Activated B cell treated with CpG ODN at 0.5 μM for 24 hours (primary cell): ENCODE measurements around the gene RUFY1. TPM values are rescaled to one million over a fixed set of nuclear protein-coding genes. Genes with fewer than 3 reads are reported as not detected.

Source experiments
- ATAC-seq: fragments of 200-7000 bp; cut with Tn5 transposase; one replicate; pipeline ENCODE4 v1.10.0; 2021; ENCODE audit warnings: low read depth, mild to moderate bottlenecking, moderate library complexity
- CTCF ChIA-PET: fragments of 350-600 bp; sonication (Branson Sonifier 250); formaldehyde crosslinking; loops from one replicate; lab custom pipeline; 2021; ENCODE audit warnings: antibody characterized with exemption; lab: Charles Lee
- POLR2A ChIA-PET: fragments of 350-600 bp; sonication (Branson Sonifier 250); formaldehyde crosslinking; loops from one replicate; lab custom pipeline; 2021; ENCODE audit warnings: antibody characterized with exemption; lab: Charles Lee
- DNase-seq: peaks from one replicate; pipeline ENCODE4 v3.0.0; 2022
- H3K27ac Mint-ChIP-seq: one replicate; pipeline ENCODE4 v1.8.0; 2020; ENCODE audit warnings: mixed read lengths
- H3K27me3 Mint-ChIP-seq: one replicate; pipeline ENCODE4 v1.8.0; 2021; ENCODE audit warnings: mixed read lengths
- H3K36me3 Mint-ChIP-seq: one replicate; pipeline ENCODE4 v1.8.0; 2021; ENCODE audit warnings: low read depth, mixed read lengths
- H3K4me1 Mint-ChIP-seq: one replicate; pipeline ENCODE4 v1.8.0; 2021; ENCODE audit warnings: mixed read lengths
- H3K4me3 Mint-ChIP-seq: one replicate; pipeline ENCODE4 v1.8.0; 2020; ENCODE audit warnings: mild to moderate bottlenecking, mixed read lengths
- H3K9me3 Mint-ChIP-seq: one replicate; pipeline ENCODE4 v1.8.0; 2020; ENCODE audit warnings: mixed read lengths
- intact Hi-C: fragments of 100-400 bp; cut with micrococcal nuclease; formaldehyde crosslinking; loops from one replicate; pipeline ENCODE4 v1.15.1; 2024
- total RNA-seq: library from RNA; stranded (reverse); gene quantifications from 2 replicates; pipeline ENCODE4 v1.2.3, GENCODE V29; 2022
- TF ChIP-seq, protein P1 (sequence below): fragments of 200-600 bp; IDR thresholded peaks from one replicate; pipeline ENCODE4 v1.8.0; 2022; ENCODE audit warnings: antibody characterized with exemption, mild to moderate bottlenecking

RUFY1 gene
- total RNA-seq, 1 donor from 2014 or later: 95.8 TPM

DNA sequence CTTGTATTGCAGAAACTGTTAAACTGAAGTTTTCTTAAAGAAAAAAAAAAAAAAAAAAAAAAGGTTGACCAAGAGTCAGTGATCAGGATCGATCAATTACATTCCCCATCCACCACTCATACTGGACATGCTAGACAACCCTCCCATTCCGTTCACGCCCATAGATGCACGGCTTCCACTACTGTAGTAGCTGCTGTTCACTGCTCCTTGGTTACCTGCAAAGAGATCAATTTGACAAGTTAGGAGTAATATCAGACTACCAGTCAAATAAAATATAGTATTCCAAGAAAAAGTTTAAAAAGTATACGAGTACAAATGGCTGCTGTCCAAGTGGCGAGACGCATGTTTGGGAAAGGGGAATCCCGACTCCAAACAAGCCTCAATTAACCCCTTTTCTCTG lies 64.4 kb downstream of the RUFY1 start:
- POLR2A ChIA-PET: interaction anchor here (0.6 to 10.4 kb wide), 6 partner anchors 7 to 1217 kb away, joined by 3 to 93 read pairs (median 8); partner anchors contain the start of gene HNRNPH1
- TF ChIP-seq, protein P1, sequence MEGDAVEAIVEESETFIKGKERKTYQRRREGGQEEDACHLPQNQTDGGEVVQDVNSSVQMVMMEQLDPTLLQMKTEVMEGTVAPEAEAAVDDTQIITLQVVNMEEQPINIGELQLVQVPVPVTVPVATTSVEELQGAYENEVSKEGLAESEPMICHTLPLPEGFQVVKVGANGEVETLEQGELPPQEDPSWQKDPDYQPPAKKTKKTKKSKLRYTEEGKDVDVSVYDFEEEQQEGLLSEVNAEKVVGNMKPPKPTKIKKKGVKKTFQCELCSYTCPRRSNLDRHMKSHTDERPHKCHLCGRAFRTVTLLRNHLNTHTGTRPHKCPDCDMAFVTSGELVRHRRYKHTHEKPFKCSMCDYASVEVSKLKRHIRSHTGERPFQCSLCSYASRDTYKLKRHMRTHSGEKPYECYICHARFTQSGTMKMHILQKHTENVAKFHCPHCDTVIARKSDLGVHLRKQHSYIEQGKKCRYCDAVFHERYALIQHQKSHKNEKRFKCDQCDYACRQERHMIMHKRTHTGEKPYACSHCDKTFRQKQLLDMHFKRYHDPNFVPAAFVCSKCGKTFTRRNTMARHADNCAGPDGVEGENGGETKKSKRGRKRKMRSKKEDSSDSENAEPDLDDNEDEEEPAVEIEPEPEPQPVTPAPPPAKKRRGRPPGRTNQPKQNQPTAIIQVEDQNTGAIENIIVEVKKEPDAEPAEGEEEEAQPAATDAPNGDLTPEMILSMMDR: no peak
- no peaks in the 10 kb centered on the region for H3K9me3 Mint-ChIP-seq
- no peaks in the 10 kb centered on the region for H3K27me3 Mint-ChIP-seq
- DNase-seq (no peak), ATAC-seq (no peak)
- H3K27ac Mint-ChIP-seq: no peak overlapping the region
- CTCF ChIA-PET: interaction anchor here (1.1 kb wide), 1 partner anchor 8 kb away, joined by 3 read pairs; the partner anchor contains the start of gene HNRNPH1
- peaks cover 21% of the 10 kb centered on the region for H3K4me1 Mint-ChIP-seq
- peaks cover 91% of the 10 kb centered on the region for H3K36me3 Mint-ChIP-seq
- no peak overlapping the region for H3K4me3 Mint-ChIP-seq
- intact Hi-C loops: no loop called here

DNA sequence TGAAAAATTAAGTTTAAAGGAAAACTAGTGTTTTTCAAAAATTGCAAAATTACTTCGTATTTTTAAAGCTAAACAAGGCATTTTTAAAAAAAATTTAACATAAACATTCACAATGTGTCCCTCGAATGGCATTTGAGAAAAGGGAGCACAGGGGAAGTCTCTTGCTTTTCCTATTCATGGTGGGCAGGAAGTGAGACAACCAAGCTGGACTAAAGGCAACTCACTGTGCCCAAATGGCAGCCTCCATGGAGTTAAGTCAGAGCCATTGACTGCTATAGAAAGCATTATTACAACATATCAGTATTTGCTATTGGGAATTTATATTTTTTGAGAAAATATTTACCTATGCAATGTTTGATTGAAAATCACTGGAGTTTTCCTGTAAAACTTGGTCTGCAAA lies 64.8 kb downstream of the RUFY1 start:
- ChIA-PET POLR2A (interaction anchor here (0.6 to 10.4 kb wide), 3 partner anchors 6 to 75 kb away, joined by 3 to 93 read pairs (median 5); partner anchors contain the start of genes HNRNPH1 and RUFY1), CTCF (no interaction called here)
- no peak overlapping the region for H3K4me3 Mint-ChIP-seq
- ATAC-seq (no peak), DNase-seq (no peak)
- H3K36me3 Mint-ChIP-seq: peaks cover 91% of the 10 kb centered on the region
- peaks cover 26% of the 10 kb centered on the region for H3K4me1 Mint-ChIP-seq
- H3K27ac Mint-ChIP-seq: no peak overlapping the region
- intact Hi-C loops: no loop called here
- H3K9me3 Mint-ChIP-seq: no peaks in the 10 kb centered on the region
- TF ChIP-seq, protein P1: no peak
- no peaks in the 10 kb centered on the region for H3K27me3 Mint-ChIP-seq

- Mint-ChIP-seq H3K4me3 (no peak overlapping the region), H3K9me3 (no peaks in the 10 kb centered on the region), H3K27me3 (no peaks in the 10 kb centered on the region), H3K36me3 (peaks cover 91% of the 10 kb centered on the region), H3K27ac (no peak overlapping the region), H3K4me1 (peaks cover 35% of the 10 kb centered on the region)
- ATAC-seq (no peak), DNase-seq (no peak)
- intact Hi-C loops: no loop called here
- ChIA-PET POLR2A (interaction anchor here (1.3 kb wide), 1 partner anchor 66 kb away, joined by 3 read pairs; the partner anchor contains the start of gene RUFY1), CTCF (no interaction called here)
- TF ChIP-seq, protein P1: no peak
Observed at GRCh38 chr5:179616002-179616594, 65.7 kb downstream of the RUFY1 start.

DNA sequence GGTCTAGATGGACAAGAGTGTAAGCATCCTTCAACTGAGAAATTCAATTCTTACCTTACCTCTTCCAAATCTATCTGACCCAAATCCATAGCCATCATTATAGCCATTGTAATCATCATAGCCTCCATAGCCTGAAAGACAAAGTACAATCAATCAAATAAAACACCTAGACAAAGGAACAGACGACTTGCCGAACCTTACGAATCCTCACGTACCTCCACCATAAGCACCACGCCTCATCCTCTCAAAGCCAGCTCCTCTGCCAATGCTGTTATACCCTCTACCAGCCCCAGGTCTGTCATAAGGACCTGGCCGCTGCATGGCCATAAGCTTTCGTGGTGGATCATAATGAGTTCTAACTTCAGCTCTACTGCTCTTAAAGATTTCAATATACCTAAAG lies 67.6 kb downstream of the RUFY1 start:
- ATAC-seq: no peak
- Mint-ChIP-seq H3K9me3 (no peaks in the 10 kb centered on the region), H3K4me3 (no peak overlapping the region), H3K27me3 (no peaks in the 10 kb centered on the region), H3K4me1 (peaks cover 48% of the 10 kb centered on the region), H3K27ac (peak overlapping the region; percentile 7), H3K36me3 (peaks cover 93% of the 10 kb centered on the region)
- intact Hi-C loops: no loop called here
- DNase-seq: no peak
- CTCF ChIA-PET: no interaction called here
- TF ChIP-seq, protein P1: no peak
- POLR2A ChIA-PET: interaction anchor here (1.6 kb wide), 1 partner anchor 10 kb away, joined by 5 read pairs; no protein-coding TSS in a partner anchor

GRCh38 chr5:179618923-179619554 lies 68.7 kb downstream of the RUFY1 start:
- H3K27me3 Mint-ChIP-seq: no peaks in the 10 kb centered on the region
- DNase-seq (no peak), ATAC-seq (no peak)
- no peaks in the 10 kb centered on the region for H3K9me3 Mint-ChIP-seq
- ChIA-PET POLR2A (interaction anchor here (0.5 to 6.8 kb wide), 3 partner anchors 9 to 113 kb away, joined by 4 to 93 read pairs (median 5); no protein-coding TSS in a partner anchor), CTCF (no interaction called here)
- TF ChIP-seq, protein P1: no peak
- peak overlapping the region; percentile 13 for H3K27ac Mint-ChIP-seq
- intact Hi-C loops: no loop called here
- peak overlapping the region; percentile 59 for H3K4me3 Mint-ChIP-seq
- peaks cover 50% of the 10 kb centered on the region for H3K4me1 Mint-ChIP-seq
- peaks cover 91% of the 10 kb centered on the region for H3K36me3 Mint-ChIP-seq
